Thoracic aorta (tissue), 2 donors: Measurements from ENCODE around the gene IER3. TPM values are rescaled to one million over a fixed set of nuclear protein-coding genes. Genes with fewer than 3 reads are reported as not detected.

Source experiments
- ATAC-seq: fragments of 150-250 bp; one replicate; pipeline ENCODE4 v1.8.0; 2017; ENCODE audit warnings: low read depth; ENCODE audit not compliant: insufficient number of reproducible peaks, low FRiP score
- DNase-seq: peaks from one replicate; pipeline ENCODE4 v3.0.0-alpha.2; 2020; ENCODE audit warnings: low spot score
- H3K27ac ChIP-seq, 2 donors: fragments of 200-600 bp; sonication (generic); 1 replicate in 1 of 2; 2 replicates in 1 of 2; pipeline ENCODE4 v1.5.1; 2016; ENCODE audit warnings: mild to moderate bottlenecking in 2 of 2, moderate library complexity in 2 of 2
- H3K27me3 ChIP-seq: fragments of 200-600 bp; sonication (generic); replicated peaks from 2 replicates; pipeline ENCODE4 v1.6.0; 2016; ENCODE audit warnings: mild to moderate bottlenecking; ENCODE audit not compliant: insufficient read depth
- H3K36me3 ChIP-seq: fragments of 200-600 bp; sonication (generic); one replicate; pipeline ENCODE4 v1.5.1; 2016
- H3K4me1 ChIP-seq, 2 donors: fragments of 200-600 bp; sonication (generic); 1 replicate in 1 of 2; 2 replicates in 1 of 2; pipeline versions ENCODE4 v1.5.1 to v1.6.0; 2016; ENCODE audit warnings: low read depth in 2 of 2, mild to moderate bottlenecking in 1 of 2; ENCODE audit not compliant: control insufficient read depth in 1 of 2
- H3K4me3 ChIP-seq: fragments of 200-600 bp; sonication (generic); 2 replicates; pipeline ENCODE4 v1.5.1; 2016; ENCODE audit warnings: mild to moderate bottlenecking
- H3K9me3 ChIP-seq: fragments of 200-600 bp; sonication (generic); 2 replicates; pipeline ENCODE4 v1.5.1; 2016
- total RNA-seq, 2 donors: library from RNA; depleted of rRNA; stranded (reverse); fragments of >200 nt; gene quantifications; one replicate each; pipeline versions ENCODE4 v1.1.0 to v1.2.3, GENCODE V29; 2016
- TF ChIP-seq, protein P1 (sequence below): fragments of 200-600 bp; sonication (generic); IDR thresholded peaks from one replicate; pipeline ENCODE4 v1.5.1; 2019; ENCODE audit warnings: antibody characterized with exemption

Gene IER3
- total RNA-seq, 2 donors from 2014 or later: 43.5 to 43.8 TPM

DNA sequence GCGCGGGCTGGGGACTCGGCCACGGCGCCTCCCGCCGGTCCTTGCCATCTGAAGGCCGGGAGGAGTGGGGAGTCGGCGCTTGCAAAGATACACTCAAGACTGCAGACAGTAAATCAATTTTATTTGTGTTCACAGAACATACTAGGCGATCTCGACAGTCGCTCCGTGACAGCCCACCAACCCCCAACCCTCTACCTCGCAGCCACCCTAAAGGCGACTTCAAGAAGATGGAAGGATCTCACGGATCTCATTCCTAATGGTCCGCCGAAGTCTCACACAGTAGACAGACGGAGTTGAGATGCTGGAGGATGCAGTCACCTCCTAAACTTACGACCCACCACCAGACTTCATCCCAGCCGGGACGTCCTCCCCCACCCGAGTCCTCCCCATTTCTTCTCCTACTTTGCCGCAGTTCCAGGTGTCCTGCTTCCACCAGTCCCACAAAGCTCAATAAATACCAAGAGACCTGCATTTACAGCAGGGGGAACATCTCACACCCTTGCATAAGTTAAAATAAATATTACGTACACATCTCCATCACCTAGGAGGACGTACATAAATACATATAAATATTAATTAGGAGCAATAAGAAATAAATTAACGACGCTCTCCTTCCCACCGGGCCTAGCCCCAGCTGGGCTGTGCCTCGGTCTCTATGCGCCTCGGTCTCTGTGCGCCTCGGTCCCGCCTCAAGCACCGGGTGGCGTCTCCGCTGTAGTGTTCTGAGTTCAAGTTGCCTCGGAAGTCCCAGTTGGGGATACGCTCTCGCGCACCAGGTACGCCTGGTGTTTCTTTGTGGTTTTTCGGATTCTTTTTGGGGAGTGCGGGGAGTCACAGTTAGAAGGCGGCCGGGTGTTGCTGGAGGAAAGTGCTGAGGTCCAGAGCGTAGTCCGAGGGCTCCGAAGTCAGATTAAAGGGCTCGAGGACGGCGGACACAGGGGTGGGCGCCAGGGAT is 971 bp downstream of the IER3 start:
- TF ChIP-seq, protein P1, sequence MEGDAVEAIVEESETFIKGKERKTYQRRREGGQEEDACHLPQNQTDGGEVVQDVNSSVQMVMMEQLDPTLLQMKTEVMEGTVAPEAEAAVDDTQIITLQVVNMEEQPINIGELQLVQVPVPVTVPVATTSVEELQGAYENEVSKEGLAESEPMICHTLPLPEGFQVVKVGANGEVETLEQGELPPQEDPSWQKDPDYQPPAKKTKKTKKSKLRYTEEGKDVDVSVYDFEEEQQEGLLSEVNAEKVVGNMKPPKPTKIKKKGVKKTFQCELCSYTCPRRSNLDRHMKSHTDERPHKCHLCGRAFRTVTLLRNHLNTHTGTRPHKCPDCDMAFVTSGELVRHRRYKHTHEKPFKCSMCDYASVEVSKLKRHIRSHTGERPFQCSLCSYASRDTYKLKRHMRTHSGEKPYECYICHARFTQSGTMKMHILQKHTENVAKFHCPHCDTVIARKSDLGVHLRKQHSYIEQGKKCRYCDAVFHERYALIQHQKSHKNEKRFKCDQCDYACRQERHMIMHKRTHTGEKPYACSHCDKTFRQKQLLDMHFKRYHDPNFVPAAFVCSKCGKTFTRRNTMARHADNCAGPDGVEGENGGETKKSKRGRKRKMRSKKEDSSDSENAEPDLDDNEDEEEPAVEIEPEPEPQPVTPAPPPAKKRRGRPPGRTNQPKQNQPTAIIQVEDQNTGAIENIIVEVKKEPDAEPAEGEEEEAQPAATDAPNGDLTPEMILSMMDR: no peak
- no peak for ATAC-seq

GRCh38 chr6:30742316-30743098 is 1.8 kb downstream of the IER3 start, which contains the start of gene FLOT1:
Gene FLOT1, minus strand, starts transcription at chr6:30742687. Its CDS starts 498 bp downstream, at chr6:30742189.
- Histone ChIP-seq H3K27me3 (no peaks in the 10 kb centered on the region), H3K4me1 (peaks cover 9 to 54% of the 10 kb centered on the region in 2 donors), H3K36me3 (peaks cover 27% of the 10 kb centered on the region), H3K9me3 (no peaks in the 10 kb centered on the region), H3K4me3 (peak within 1 kb of the TSS; percentile 93), H3K27ac (peak within 1 kb of the TSS; percentile 92 to 94)
- DNase-seq: peak; percentile 91
- ATAC-seq: peak; percentile 68
- TF ChIP-seq, protein P1: no peak

More for the DNA sequence above, 971 bp downstream of the IER3 start:
- no peaks in the 10 kb centered on the region for H3K27me3 ChIP-seq
- peak overlapping the region; percentile 92 to 94 for H3K27ac ChIP-seq
- peaks cover 20% of the 10 kb centered on the region for H3K36me3 ChIP-seq
- no peaks in the 10 kb centered on the region for H3K9me3 ChIP-seq
- DNase-seq: no peak
- H3K4me3 ChIP-seq: peak overlapping the region; percentile 93
- peaks cover 9 to 46% of the 10 kb centered on the region in 2 donors for H3K4me1 ChIP-seq

- Histone ChIP-seq H3K4me1 (peaks cover 11 to 61% of the 10 kb centered on the region in 2 donors), H3K9me3 (no peaks in the 10 kb centered on the region), H3K27me3 (no peaks in the 10 kb centered on the region), H3K36me3 (peaks cover 27% of the 10 kb centered on the region), H3K4me3 (peak overlapping the region; percentile 93), H3K27ac (peak overlapping the region; percentile 92 to 94)
- ATAC-seq (no peak), DNase-seq (no peak)
- TF ChIP-seq, protein P1: no peak
These were observed 2.5 kb downstream of the IER3 start for GRCh38 chr6:30741789-30742315.

DNA sequence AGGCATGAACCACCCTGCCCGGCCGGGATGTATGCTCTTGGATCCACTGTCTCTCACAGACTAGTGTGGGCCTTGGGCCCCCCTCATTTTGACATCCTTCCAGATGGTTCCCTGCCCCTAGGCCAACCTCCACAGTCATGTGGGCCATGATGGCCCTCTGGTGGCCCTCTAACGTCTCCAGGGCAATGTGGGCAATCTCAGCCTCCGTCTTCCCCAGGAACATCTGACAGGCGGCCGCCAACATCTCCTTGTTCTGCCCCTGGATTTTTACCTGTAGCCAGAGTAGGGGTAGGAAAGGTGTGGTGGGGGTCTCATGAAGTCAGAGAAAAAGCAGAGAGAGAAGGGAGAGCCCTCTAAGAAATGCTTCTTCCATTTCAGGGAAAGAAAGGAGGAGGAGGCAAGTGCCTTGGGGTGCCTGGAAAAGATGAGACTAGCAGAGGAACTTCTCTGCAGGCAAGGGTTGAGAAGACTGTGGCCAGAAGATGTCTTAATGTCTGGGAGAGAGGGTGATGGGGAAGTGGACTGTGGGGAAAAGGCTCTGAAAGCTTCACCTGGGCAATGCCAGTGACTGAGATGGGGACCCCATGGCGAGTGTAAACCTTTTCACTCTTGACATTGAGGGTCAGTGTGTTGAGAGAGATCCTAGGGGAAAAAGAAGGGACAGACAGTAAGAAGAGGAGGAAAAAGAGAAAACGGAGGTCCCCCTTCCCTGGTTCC is 3.1 kb downstream of the IER3 start:
- no peak for ATAC-seq
- Histone ChIP-seq H3K9me3 (no peaks in the 10 kb centered on the region), H3K4me1 (peaks cover 11 to 63% of the 10 kb centered on the region in 2 donors), H3K27me3 (no peaks in the 10 kb centered on the region), H3K36me3 (peaks cover 28% of the 10 kb centered on the region), H3K27ac (peak overlapping the region; percentile 92 to 94), H3K4me3 (peak overlapping the region; percentile 93)
- DNase-seq: no peak
- TF ChIP-seq, protein P1: no peak
